AML-193 (cell line): ENCODE measurements around the gene PTCD1.
A peak's percentile ranks its signal among the peaks of the same experiment; 100 is the strongest.
"Not testable (repeated sequence)": the region's sequence is repeated elsewhere in the genome, so short reads cannot be mapped to it uniquely, and the experiment has no call there.

Source experiments
- DNase-seq, 2 experiments: peaks; one replicate each; lab custom pipeline; 2025; lab: John Stamatoyannopoulos, UW

PTCD1 gene

DNA sequence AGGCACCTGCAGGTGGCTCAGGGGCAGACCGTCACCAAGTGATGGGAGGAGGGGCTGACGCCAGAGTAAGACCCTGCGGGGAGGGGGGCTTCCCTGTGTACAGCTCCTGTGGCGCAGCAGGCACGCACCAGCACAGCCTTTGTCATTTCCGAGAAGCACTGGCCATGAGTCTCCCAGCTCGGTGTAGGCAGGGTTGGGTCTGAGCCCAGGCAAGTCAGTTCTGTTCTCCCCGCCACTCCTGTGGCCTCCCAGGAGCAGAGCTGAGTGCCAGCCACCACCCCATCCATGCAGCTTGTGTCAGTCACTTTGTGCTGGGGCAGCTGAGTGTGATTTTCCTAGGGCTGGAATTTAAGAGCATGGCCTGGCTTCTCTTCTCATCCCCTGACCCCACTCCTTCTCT lies 13.3 kb upstream of the PTCD1 start:
- no peak for DNase-seq

DNA sequence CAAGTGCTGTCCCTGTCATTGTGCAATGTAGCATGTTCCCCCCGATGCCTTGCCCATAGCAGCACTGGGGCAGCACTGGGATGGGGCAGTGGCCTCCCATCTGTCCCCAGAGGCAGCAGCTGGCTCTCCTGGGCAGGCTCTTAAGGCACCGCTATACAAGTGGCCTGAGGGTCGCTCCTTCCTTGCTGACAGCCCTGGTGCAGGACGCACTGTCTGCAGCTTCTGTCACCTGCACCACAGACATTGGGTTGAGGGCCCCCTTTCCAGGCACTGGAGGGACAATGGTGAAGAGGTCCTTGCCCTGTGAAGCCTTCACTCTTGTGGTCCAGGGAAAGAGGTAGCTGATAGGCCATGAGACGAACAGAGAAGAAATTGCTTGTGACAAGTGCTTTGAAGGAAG lies 10.7 kb upstream of the PTCD1 start:
- no peak for DNase-seq

DNA sequence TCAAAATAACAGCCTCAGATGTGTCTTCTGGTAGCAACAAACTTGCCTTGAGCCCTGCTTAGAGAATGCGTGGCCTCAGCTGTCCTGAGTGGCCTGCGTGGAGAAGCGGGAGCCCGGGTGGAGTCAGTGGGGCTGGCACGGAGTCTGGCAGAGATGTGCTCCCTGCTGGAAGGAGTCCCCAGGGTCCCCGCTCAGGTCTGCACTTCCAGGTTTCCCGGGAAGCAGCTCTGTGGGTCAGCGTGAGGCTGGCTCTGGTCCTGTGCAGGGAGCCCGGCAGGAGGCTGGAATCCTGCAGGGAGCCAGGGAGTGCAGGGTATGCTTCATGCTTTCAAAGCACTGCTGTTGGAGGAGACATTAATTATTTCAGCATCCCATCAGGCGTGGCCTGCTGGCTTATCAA lies 10.3 kb upstream of the PTCD1 start:
- DNase-seq, result no peak

DNA sequence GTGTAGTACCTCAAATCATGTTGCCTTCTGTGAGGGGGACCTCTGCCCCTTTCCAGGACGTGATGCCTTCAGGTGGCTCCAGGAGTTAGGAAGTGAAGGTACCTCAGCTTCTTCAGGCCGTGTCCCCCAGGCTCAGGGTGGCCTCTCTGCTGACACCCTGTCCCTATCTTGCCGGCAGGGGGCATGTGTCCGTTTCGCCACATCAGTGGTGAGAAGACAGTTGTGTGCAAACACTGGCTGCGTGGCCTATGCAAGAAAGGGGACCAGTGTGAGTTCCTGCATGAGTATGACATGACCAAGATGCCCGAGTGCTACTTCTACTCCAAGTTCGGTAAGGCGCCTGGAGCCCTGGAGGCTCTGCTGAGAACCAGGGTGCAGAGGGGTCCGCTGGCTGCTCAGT lies 9.3 kb upstream of the PTCD1 start:
- DNase-seq, result no peak

DNA sequence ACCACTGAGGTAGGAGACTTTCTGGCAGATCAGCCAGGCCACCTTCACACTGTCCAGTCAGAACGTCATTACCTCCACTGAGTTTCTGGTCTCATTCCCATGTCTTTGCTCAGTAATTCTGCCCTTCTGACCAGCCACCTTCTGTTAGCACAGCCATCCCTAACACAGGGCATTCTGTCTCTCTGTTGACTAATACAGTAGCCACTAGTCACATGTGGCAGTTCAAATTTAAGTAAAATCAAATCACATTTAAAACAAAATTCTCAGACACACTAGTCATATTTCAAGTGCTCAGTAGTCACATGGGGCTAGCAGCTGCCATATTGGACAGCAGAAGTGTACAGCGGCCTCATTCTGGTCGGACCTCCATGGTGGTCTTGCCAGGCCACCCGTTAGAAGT lies 7.5 kb upstream of the PTCD1 start:
- DNase-seq, result no peak

DNA sequence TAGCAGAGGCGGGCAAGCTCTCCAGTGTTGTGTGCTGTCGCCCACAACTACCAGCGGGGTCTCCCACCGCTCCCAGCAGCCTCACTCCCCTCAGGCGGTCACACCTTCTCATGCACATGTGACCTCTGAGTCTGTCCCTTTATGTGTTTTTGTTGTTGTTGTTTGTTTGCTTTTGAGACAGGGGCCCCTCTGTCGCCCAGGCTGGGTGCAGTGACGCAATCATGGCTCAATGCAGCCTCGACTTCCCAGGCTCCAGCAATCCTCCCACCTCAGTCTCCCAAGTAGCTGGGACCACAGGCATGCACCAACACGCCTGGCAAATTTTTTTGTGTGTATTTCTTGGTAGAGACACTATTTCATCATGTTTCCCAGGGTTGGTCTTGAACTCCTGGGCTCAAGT lies 1.6 kb upstream of the PTCD1 start:
- no peak for DNase-seq

DNA sequence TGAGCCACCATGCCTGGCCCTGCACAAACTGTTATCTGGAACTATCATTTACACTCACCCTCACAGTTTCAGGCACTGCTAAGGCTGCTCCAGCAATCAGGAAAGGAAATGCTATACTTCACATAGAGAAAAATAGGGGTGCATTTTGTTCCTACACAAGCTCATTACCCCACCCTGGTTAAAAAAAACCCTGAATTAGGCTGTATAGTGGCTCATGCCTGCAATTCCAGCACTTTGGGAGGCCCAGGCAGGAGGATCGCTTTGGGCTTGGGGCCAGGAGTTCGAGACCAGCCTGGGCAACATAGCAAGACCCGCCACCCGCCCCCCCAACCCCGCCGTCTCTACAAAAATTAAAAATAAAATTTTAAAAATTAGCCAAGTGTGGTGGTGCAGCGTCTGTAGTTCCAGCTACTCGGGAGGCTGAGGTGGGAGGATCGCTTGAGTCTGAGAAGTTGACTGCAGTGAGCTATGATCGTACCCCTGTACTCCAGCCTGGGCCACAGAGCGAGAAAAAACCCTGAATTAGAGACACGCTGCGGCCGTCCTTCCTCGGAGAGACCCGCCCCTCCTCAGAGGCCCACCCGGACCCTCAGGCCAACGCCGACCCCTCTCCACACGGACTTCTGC lies 539 bp downstream of the PTCD1 start:
- no peak for DNase-seq

DNA sequence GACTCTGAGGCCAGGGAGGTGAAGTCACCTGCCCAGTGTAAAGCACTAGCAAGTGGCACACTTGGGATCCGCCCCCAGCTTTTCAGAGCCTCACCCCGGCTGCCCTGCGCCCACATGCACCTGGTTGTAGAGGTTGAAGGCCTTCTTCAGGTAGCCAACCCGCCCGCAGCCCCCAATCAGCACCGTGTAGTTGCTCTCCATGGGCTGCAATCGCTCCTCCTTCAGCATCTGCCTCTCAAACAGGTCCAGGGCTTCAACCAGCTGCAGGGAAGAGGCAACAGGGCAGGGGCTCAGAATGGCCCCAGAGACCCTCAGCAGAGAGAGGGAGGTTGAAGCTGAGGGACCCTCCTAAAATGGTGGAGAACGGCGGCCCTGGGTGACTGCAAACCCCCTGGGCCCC lies 5.4 kb downstream of the PTCD1 start:
- DNase-seq, result no peak

DNA sequence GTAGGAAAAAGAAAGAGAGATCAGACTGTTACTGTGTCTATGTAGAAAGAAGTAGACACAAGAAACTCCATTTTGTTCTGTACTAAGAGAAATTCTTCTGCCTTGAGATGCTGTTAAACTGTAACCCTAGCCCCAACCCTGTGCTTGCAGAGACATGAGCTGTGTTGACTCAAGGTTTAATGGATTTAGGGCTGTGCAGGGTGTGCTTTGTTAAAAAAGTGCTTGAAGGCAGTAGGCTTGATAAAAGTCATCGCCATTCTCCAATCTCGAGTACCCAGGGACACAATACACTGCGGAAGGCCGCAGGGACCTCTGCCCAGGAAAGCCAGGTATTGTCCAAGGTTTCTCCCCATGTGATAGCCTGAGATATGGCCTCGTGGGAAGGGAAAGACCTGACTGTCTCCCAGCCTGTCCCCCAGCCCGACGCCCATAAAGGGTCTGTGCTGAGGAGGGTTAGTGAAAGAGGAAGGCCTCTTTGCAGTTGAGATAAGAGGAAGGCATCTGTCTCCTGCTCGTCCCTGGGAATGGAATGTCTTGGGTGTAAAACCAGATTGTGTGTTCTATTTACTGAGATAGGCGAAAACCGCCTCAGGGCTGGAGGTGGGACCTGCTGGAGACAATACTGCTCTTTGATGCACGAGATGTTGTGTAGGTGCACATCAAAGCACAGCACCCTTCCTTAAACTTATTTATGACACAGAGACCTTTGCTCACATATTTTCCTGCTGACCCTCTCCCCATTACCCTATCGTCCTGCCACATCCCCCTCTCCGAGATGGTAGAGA lies 6.7 kb downstream of the PTCD1 start:
- not testable (repeated sequence) for DNase-seq

DNA sequence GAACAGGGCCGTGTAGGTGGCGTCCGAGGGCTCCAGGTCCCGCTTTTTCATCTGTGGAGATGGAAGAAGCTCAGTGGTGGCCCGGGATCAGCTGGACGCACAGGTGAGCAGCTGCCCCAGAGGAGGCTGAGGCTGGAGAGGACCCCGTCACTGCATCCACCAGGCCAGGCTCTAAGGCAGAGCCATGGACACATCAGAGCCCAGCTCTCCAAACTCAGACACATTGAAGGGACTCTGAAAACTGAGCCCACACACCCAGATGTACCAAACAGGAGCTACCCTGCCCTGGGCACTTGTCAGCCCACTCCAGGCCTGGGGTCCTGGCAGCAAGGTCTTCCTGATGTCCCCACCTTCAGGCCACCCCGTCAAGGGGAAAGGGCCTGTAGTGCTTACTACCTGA lies 8.8 kb downstream of the PTCD1 start:
- DNase-seq, result no peak

DNA sequence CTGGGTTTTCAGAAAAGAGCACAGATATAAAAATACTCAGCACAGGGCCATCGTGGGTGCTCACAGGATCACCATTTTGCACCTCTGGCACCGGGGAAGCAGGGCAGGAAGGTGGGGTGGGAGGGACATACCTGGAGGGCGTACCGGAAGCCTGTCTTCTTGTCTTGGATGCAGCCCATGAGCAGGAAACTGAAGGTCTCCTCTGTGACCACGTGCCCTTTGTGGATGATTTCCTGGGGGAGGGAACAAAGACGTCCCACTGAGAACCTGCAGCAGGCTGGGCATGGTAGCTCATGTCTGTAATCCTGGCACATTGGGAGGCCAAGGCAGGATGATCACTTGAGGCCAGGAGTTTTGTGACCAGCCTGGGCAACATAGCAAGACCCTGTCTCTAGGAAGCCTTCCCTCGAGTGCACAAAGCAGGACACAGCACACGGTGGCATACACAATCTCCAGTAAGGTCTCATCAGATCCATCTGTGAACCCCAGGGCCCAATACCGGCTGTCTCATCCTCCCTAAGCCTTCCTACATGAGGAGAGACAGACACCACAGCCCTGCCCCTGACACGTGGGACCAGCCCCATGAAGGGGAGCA lies 9.5 kb downstream of the PTCD1 start:
- DNase-seq, result no peak

DNA sequence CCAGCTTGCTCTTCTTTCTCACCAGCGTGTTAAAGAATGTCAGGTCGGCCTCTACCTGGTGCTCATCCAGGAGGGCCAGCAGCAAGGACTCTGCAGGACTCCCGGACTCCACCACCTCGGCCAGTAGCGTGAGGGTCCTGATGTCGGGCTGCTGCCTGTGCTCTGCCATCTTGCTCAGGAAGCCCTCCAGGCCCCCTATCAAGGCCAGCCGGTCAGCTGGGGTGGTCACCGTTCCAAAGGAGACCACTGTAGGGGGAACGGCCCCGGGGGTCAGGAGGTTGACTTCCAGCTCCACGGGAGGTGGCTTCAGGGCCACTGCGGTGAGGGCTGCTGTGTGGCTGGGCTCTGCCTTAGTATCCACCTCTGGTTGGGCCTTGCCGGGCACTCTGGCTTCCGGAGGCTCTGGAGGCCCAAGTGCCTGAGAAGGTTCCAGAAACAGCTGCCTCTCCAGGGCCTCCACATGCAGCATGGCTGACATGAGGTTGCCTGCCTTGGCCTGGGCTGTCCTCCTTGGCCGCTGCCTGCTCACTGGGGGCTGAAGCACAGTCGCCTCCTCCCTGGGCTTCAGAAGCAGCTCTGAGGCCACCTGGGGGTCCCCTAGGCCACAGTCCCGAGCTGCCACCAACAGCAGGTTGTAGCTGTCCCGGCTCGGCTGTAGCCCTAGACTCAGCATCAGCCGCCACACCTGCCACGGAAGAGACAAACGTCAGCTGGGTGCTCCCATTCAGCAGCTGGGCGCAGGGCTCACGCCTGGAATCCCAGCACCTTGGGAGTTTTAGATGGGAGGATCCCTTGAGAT lies 13.5 kb downstream of the PTCD1 start:
- no peak for DNase-seq

DNA sequence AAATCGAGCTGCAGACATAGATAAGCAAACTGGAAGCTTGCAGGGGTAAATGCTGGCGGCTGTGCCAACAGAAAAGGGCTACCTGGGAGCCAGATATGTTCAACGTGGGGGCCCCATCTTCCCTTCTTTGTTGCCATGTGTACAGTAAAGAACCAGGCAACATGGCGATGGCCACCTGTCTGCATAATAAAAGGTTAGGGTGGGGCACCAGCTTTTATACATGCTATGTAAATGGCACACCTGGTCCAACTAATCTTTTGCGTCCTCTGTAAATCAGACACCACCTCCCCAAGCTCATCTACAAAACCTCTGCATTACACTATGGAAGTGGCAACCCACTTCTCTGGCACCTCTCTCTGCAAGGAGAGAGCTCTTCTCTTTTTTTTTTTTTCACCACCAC lies 16.0 kb downstream of the PTCD1 start:
- DNase-seq, result no peak

DNA sequence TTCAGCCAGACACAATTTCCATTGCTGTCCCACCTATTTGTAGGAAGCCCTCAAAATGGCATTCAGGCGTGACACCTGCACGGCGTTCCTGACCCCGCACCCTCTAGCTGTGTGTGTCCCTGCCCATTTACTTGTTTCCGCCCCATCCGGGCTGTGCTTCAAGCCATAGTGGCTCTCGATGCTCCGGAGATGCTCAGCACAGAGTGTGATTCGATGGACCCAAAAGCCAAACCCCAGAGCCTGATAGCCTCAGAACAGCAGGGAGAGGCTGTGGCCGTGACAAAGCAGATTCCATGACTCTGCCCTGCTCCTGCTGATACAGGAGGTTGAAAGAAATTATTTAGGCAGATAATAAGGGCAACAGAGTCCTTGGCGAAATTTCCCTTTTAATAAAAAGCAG lies 16.4 kb downstream of the PTCD1 start:
- no peak for DNase-seq

DNA sequence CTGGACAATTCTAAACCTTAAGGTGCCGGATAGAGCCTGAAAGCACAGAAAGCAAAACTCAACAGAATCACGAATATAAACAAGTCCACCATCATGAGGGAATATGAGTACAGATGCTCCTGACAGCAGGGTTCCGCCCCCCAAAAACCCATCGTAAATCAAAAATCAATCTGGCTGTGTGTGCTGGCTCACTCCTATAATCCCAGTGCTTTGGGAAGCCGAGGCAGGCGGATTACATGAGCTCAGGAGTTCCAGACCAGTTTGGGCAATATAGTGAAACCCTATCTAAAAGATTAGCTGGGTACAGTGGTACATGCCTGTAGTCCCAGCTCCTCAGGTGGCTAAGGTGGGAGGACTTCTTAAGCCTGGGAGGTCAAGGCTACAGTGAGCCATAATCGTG lies 17.6 kb downstream of the PTCD1 start:
- no peak for DNase-seq

DNA sequence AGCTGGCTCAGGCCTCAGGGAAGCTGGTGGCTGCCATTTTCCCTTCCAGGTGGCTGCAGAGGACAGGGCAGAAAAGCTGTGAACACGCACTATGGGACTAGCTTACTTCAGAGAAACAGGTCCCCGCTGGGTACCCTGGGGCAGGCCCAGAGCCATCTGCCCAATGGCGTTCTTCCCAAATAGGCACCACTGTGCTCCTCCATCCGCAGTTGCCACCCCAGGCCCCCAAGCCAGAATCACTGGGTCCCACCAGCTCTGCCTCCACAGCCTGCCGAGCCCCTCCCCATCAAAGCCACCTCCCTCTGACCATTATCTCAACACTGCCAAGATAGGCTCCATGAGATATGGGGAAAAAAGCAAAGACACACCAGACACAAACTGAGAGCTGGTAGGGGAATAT lies 18.4 kb downstream of the PTCD1 start:
- DNase-seq, result no peak

DNA sequence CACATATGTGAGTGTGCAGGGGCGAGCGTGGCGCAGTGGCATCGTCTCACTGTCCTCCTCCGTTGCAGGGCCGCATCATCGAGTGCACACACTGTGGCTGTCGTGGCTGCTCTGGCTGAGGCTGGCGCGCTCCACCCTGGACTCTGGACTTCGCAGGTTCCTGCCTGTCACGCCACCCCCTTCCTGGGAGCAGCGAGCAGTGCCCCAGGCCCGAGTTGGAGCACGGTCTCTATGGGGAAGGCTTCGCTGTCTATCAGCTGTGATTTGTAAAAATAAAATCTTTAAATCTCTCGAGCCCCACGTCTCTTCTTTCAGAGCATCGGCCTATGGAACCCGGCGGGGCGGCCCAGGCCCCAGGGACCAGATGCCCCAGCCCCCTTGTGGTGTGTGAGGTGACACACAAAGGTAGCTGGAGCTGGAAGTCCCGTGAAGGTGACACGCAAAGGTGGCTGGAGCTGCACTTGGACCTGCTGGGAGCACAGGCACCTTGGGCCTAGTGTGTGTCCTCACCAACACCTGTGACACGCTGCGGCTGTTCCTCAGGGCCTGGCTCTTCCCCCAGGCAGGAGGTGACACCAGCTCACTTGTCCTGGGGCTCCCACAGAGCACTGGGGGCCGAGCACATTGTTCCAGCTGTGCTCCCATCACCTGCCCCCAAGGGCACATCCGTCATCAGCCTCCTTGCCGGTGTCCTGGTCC lies 19.1 kb downstream of the PTCD1 start:
- DNase-seq, result no peak

DNA sequence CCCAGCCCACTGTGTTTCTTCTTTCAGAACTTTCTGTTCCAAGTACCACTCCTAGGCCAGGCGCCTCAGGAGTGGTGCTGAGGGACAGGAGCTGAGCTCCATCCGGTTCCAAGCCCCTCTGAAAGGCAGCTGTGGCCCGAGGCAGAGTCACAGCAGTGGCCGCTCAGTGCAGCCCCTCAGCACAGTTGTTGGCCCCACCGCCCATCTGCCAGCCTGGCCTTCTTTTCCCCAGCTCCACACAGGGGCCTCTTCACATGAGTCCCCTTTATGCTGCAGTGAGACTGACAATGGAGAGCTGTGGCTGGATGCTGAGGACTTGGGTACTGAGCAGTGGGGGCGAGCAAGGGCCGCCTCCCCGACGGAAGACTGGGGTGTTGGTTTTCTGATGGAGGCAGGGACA lies 20.3 kb downstream of the PTCD1 start:
- no peak for DNase-seq

DNA sequence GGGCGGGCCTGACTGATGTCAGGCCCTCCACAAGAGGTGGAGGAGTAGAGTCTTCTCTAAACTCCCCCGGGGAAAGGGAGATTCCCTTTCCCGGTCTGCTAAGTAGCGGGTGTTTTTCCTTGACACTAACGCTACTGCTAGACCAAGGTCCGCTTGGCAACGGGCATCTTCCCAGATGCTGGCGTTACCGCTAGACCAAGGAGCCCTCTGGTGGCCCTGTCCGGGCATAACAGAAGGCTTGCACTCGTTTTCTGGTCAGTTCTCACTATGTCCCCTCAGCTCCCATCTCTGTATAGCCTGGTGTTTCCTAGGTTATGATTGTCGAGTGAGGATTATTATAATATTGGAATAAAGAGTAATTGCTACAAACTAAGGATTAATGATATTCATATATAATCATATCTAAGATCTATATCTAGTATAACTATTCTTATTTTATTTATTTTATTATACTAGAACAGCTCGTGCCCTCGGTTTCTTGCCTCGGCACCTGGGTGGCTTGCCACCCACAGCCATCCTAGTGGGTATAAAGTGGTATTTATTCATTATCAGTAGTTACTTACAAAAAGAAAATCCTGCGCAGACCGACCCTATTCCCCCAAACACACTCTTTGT lies 23.0 kb downstream of the PTCD1 start:
- peak in 1 of 2 experiments; percentile 13 for DNase-seq

DNA sequence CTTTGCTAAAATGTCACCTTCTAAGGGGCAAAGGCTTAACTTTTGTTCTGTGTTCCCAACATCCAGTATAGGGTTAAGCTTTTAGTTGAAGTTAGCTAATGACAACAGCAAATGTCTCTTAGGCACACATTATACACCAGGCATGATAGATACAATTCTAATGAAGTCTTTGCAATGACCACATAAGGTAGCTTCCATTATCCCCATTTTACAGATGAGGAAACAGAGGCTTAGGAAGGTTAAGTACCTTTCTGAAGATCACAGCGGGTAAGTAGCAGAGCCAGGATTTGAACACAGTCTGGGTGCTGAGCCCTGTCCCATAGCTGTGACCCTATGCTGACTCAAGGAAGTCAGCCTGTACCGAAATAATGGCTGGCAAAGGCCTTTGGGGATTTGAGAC lies 28.0 kb downstream of the PTCD1 start:
- DNase-seq, result no peak

DNA sequence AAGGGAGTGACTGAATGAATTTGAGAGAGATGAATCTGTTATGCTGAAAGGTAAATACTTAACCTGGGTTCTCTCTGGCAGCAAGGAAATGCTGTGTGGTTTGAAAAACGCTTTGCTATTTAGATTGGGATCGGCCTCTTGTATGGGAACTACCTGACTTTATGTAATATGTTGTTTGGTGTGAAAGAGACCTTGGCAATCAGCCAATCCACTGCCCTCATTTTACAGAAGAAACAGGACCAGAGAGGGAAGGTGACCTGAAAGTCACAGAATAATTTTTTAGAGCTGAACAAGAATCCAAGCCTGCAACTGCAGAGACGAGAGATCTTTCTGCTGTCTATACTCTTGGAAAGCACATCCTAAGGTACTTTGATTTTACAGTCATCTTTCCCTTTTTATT lies 28.8 kb downstream of the PTCD1 start:
- DNase-seq, result no peak

DNA sequence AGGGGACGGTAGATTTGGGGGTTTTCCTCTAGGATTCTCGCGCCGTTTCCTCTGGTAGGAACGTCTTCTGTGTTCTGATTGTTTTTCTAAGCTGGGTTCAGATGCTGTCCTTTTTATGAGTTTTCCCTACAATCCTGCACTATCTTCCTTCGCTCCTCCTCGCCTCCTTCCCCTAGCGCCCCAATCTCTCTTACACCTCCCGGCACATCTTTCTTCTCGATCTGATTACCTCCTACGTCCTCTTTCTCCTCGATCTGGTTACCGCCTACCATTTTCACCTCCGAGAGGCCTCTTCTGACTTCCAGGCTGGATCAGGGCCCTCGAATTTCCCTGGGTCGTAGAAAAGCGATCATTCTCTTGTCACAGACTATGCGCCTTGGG lies 29.4 kb downstream of the PTCD1 start:
- DNase-seq, result no peak
